PFSK-1 (cell line): ENCODE measurements around the gene HP1BP3.

Experiments used
- FOXP2 ChIP-seq: optimal IDR thresholded peaks from 2 replicates; pipeline ENCODE3; 2011; ENCODE audit warnings: borderline replicate concordance, control low read depth, inconsistent platforms; ENCODE audit not compliant: insufficient read depth; ENCODE audit errors: extremely low read length, extremely low read depth
- POLR2AphosphoS5 ChIP-seq: IDR thresholded peaks from 2 replicates; pipeline ENCODE4 v1.6.1; 2012; ENCODE audit warnings: low read depth, mild to moderate bottlenecking, control low read depth, low read length, moderate library complexity
- SIN3A ChIP-seq: IDR thresholded peaks from 2 replicates; pipeline ENCODE4 v1.6.1; 2012; ENCODE audit warnings: mild to moderate bottlenecking, low read length, moderate library complexity, borderline replicate concordance; ENCODE audit not compliant: insufficient read depth
- TAF1 ChIP-seq: IDR thresholded peaks from 2 replicates; pipeline ENCODE4 v1.6.1; 2012; ENCODE audit warnings: low read length, control low read depth, borderline replicate concordance; ENCODE audit not compliant: insufficient read depth
- TF ChIP-seq, protein P1 (sequence below), 2 experiments: IDR thresholded peaks; 2 replicates each; pipeline versions ENCODE4 v1.6.1 to v1.8.0; 2011 to 2012; ENCODE audit warnings: low read depth in 2 of 2, low read length in 2 of 2, control low read depth in 1 of 2, inconsistent platforms in 1 of 2, mild to moderate bottlenecking in 1 of 2, moderate library complexity in 1 of 2; ENCODE audit not compliant: insufficient read depth in 1 of 2

HP1BP3 gene

DNA sequence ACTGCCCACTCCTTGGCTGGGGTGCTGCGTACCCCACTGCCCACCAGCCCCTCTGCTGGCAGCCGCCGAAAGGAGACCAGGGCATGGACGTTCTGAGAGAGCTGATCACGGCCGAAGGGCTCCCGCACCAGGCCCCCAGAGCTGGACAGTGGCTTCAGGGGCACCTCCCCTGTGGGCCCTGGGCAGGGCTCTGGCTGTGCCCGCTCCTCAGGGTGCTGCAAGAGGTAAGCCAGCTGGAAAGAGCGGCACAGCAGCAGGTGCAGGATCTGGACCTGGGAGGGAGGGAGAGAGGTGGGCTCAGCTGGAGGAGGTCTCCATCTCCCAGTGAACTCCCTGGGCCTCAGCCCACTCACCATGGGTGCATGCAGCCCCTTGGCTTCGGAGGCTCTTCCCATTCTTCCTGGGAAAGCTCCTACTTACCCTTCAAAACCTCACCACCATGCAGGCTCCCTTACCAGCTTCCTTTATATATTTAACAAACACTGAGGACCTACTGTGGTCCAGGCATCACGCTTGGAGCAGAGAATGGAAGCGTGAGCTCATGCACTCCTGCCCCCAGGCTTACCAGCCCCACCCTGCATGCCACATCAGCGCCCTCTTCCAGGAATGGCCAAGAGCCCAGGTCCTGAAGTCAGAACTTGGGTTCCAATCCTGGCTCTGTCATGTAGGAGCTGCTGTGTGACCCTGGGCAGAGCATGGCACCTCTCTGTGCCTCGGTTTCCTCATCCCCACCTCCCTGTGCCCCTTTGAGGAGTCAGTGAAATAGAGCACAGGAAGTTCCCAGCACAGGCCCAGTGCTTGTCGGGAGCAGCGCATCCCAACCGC lies 62.5 kb downstream of the HP1BP3 start:
- TF ChIP-seq FOXP2 (no peak), POLR2AphosphoS5 (no peak), TAF1 (no peak), SIN3A (no peak)
- TF ChIP-seq, protein P1, sequence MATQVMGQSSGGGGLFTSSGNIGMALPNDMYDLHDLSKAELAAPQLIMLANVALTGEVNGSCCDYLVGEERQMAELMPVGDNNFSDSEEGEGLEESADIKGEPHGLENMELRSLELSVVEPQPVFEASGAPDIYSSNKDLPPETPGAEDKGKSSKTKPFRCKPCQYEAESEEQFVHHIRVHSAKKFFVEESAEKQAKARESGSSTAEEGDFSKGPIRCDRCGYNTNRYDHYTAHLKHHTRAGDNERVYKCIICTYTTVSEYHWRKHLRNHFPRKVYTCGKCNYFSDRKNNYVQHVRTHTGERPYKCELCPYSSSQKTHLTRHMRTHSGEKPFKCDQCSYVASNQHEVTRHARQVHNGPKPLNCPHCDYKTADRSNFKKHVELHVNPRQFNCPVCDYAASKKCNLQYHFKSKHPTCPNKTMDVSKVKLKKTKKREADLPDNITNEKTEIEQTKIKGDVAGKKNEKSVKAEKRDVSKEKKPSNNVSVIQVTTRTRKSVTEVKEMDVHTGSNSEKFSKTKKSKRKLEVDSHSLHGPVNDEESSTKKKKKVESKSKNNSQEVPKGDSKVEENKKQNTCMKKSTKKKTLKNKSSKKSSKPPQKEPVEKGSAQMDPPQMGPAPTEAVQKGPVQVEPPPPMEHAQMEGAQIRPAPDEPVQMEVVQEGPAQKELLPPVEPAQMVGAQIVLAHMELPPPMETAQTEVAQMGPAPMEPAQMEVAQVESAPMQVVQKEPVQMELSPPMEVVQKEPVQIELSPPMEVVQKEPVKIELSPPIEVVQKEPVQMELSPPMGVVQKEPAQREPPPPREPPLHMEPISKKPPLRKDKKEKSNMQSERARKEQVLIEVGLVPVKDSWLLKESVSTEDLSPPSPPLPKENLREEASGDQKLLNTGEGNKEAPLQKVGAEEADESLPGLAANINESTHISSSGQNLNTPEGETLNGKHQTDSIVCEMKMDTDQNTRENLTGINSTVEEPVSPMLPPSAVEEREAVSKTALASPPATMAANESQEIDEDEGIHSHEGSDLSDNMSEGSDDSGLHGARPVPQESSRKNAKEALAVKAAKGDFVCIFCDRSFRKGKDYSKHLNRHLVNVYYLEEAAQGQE (IDR thresholded peaks at IDR 0.05; ENCODE audit: insufficient read depth in 1 of 2, low read depth in 2 of 2, low read length in 2 of 2): no peak

DNA sequence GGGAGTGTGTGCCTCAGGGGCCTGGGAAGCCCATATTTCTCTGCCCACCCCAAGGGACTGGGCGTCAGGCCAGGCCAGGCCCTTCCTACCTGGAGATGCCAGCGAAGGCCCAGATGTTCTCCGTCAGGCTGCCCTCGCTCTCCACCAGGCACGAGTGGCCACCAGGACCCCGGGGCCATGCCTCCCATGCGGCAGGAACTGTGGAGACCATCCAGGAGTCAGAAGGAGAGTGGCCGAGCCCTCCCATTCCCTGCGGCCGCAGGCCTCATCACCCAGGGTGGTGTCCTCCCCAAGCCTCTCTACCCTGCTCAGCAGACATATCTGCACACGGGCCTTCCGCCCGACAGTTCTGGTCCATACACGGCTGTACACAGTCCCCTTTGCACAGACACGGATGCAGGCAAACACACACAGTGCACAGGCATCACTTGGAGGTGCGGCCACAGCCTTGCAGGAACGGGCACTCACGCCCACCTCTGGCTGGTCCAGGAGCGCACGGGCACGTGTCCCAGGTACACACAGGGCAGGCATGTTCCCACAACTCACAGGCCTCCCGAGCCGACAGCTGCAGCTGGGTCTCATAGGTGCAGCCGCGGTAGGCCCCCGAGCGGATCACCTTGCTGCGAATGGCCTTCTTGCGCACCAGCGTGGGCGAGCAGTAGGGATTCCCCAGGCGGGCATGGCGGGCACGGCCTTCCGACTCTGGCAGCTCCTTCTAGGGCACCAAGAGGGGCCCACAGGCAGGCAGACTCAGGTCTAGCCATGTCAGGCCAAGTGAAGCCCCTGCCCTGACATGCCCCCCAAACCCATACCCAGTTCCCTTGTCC lies 63.4 kb downstream of the HP1BP3 start:
- TF ChIP-seq SIN3A (no peak), TAF1 (no peak), POLR2AphosphoS5 (no peak), FOXP2 (no peak)
- TF ChIP-seq, protein P1 (IDR thresholded peaks at IDR 0.05; ENCODE audit: insufficient read depth in 1 of 2, low read depth in 2 of 2, low read length in 2 of 2): no peak

DNA sequence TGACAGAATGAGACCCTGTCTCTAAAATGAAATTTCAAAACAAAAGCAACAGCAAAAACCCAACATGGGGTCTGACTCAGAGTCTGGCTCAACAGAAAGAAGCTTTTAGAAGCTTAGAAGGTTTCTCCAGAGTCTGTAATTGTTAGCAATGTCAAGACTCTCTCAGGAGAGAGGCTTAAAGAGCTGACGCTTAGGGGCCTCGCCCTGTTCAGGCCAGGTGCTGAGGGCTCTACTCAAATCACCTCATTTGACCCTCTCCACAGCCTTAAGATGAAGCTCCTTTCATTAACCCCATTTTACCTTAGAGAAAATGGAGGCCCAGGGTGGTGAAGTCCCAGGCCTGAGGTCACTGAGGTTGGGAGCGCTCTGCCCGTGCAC lies 64.0 kb downstream of the HP1BP3 start:
- no peak for TF ChIP-seq SIN3A

DNA sequence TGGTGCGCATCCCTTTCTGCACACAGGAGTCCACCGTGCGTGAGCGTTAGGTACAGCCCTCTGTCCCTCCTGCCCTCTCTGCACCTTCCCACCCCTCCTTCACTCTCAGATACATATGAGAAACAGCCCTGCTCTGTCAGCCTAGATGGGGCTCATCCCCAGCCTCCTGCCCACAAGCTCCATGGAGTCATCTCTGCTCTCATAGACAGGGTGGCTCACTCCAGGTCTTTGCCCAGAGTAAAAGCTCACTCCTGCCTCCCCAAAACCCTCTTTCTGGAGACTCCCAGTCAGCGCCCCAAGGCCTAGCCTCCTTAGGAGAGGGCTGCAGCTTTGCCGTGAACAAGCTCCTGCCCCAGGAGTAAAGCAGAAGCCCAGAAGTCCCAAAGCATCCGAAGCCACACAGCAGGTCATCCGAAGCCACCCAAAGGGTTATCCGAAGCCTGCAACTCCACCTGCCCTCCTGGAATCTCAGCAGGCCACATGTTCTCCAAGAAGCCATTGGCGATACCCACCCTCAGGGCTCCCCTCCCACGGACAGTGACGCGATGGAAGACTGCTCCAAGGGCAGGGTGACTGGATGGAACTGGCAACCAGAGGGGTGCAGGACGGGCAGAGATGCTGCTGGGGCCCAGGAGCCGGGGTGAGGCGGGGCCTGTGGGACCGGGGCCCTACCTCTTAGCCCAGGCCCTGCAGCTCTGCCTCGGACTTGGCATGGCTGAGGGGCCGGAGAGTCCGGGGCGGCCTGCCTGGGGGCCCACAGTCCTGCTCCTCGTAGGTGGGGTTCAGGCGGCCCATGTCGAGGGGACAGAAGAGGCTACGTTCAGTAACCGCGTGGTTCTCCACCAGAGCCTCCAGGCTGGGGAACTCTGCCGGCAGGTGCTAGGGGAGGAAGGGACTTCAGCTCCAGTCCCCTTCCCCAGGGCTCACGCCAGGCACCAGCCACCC lies 65.7 kb downstream of the HP1BP3 start:
- TF ChIP-seq SIN3A (no peak), TAF1 (no peak), POLR2AphosphoS5 (no peak), FOXP2 (no peak)
- TF ChIP-seq, protein P1 (IDR thresholded peaks at IDR 0.05; ENCODE audit: insufficient read depth in 1 of 2, low read depth in 2 of 2, low read length in 2 of 2): no peak

DNA sequence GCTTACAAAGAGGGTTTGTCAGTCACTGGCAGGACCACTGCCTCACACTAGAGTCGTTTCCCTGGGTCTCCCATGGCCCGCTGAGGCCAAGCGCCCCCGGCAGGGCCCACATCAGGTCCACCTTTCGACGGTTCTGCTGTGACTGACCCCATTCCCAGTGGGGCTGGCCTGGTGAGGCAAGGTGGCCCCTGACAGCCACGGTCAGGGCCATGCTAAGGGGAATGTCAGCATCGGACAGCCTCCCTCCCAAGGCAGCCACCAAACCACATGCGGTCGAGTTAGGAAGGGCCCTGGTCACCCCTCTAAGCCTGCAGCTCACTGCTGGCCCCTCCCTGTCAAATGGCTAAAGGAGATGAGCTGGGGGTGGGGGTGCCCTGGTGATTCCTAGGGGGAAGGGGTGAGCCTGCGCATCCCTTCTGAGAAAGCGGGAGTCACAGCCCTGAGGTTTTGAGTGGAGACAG lies 66.4 kb downstream of the HP1BP3 start:
- TF ChIP-seq FOXP2 (no peak), TAF1 (no peak), POLR2AphosphoS5 (no peak), SIN3A (no peak)
- TF ChIP-seq, protein P1 (IDR thresholded peaks at IDR 0.05; ENCODE audit: insufficient read depth in 1 of 2, low read depth in 2 of 2, low read length in 2 of 2): no peak
